Fibroblast of skin of abdomen (primary cell): ENCODE results near the gene CTTNBP2. TPM values are rescaled to one million over a fixed set of nuclear protein-coding genes. Genes with fewer than 3 reads are reported as not detected.

Experiments
- DNase-seq: peaks from one replicate; pipeline ENCODE4 v3.0.0-alpha.2; 2013
- polyA plus RNA-seq, 2 experiments: library from polyadenylated mRNA; unstranded; fragments of 120-200 nt; gene quantifications; one replicate each; pipeline ENCODE4 v1.2.1, GENCODE V29; 2013; ENCODE audit not compliant: insufficient read length in 2 of 2

Gene CTTNBP2
- polyA plus RNA-seq (2013, experiment 1 of 2; ENCODE audit: insufficient read length): 0.36 TPM
- 0.29 TPM for polyA plus RNA-seq (2013, experiment 2 of 2; ENCODE audit: insufficient read length)

GRCh38 chr7:117873310-117874190 is at the start of gene CTTNBP2:
Gene CTTNBP2, minus strand, starts transcription at chr7:117873441. Its CDS starts 26 bp downstream, at chr7:117873415.
- DNase-seq: peak; percentile 44

GRCh38 chr7:117916309-117916708 is 43.1 kb upstream of the CTTNBP2 start:
- DNase-seq: no peak

- DNase-seq: no peak
These were observed 39.2 kb upstream of the CTTNBP2 start for GRCh38 chr7:117912421-117912820.

DNA sequence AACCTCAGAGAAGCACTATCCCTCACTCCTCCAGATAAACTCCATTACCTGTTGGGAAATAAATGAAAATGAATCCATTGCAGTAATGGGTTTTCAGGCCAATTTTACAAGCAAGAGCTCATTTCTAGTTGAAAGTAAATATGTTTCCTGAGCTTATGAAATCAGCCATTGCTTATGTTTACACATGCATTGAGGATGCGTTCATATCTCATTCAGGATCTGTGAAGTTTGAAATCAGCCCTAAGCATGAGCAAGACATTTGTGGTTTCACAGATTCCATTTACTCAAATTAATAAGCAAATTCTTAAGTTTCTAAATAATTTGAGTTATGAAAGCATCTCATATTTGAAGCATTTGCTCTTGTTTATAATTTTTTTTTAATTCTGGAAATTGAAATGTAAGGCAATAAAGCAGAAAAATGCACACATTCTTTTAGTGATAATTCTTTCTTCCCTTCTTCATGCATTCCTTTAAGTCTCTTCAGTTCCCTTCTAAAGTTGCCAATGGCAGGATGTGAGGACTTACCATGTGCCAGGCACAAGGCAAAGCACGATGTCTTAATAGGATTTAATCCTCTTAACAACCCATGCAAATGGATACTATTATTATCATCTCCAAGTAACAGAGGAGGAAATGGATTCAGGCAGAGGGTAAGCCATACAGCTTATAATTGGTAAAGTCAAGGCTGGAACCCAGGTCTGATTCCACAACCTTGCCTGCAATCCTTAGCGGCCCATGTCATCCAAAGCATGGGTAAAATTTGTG is 35.0 kb upstream of the CTTNBP2 start:
- no peak for DNase-seq

DNA sequence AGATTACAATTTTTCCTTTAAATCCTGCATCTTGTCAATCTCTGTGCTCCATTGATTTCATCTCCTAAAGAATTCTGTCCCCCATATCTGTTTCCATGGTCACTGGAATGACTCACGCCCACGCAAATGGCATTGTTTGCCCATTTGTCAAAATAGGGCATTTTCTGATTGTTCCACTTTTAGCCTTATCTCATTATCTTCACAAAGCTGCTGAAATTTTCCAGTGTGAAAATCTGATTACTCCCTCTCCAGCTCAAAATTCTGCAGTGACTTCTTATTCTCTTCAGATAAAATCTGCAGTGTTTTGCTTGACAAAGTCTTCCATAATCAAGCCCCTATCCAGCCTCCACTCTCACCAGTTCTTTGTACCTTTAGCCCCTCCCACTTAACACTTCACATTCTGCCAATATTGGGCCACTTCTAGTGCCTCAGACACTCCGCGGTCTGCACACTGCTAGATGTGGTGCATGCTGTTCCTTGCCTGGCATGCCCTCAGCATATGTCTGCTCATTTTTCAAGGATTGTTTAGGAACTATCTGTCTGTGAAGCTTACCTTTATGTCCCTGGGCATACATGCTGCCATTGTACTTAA is 33.9 kb upstream of the CTTNBP2 start:
- no peak for DNase-seq

DNA sequence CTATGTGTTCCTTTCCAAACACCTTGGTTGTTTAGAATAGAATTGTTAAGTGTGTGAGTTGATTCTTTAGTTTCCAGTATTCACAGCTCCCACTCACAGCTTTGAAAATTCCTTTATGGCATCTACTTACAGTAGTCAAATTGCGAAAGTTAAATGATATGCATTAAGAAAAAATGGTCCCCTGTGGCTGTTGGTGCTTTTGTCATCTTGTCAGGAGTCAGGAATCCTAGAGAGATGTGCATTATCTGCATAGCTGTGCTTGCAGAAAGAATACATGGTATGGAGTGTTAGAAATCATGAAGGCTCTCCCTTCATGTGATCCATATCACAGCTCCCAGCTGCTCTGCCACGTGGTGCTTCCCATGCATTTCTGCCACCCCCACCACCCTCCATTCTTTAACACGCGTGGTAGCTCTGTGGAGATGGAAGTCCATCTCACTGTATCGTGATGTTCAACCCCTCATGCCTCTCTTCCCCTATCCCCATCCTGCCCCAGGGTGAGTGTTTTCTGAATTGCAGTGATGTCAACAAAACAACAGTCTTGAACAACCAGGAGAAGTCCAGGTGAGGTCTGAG is 29.2 kb upstream of the CTTNBP2 start:
- no peak for DNase-seq

GRCh38 chr7:117901089-117901797 is 28.0 kb upstream of the CTTNBP2 start:
- DNase-seq: no peak

DNA sequence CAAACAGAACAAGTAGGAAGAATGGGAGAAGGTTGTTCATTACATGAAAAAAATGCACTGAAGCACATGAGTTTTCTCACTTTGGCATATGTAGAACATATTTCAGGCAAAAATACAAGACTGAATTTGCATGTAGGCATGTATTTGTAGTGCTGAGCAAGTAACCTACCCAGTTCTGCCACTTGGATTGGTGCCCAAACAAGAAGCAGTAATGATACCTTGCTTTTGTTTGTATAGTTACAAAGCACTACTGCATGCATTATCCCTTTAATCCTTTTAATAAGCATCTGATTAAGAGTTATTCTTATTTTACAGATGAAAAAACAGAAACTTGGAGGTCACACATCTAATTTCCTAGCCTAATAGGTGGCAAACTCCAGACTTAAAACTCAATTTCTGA is 23.1 kb upstream of the CTTNBP2 start:
- DNase-seq: no peak

DNA sequence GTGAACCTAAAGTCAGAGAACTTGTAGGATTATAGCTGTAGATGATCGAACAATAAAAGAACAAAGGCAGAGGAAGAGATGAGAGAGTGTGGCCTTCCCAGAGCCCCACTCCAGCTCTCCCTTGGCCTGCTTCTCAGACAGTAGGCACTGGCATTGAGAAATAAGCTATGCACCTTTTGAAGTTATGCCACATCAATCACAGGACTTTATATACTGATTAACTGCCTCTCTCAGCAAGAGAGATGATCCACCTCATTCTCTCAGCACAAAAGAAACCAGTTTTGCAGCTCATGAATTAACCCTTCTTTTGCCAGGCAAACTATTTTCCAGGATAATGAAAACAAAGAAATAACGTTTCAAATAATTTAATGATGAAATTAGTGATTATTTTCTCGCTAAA is 22.0 kb upstream of the CTTNBP2 start:
- DNase-seq: no peak

DNA sequence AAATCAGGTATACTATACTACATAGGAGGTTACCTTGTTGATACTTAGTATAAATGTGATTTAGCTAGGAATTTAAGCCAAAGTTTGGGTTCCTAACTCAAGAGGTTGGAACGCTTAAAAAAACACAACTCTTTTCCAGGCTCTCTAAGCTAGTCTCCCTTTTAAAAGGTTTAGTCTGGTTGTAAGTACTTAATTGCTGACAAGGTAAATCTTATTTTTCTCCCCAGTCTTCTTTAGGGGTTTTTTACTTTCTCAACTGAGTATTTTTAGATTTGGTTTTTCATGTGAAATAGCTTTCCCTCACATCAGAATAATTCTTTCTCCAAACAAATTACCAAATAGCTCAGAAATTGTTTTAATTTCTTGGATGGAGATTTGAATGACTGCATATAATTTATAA is 20.8 kb upstream of the CTTNBP2 start:
- DNase-seq: no peak

DNA sequence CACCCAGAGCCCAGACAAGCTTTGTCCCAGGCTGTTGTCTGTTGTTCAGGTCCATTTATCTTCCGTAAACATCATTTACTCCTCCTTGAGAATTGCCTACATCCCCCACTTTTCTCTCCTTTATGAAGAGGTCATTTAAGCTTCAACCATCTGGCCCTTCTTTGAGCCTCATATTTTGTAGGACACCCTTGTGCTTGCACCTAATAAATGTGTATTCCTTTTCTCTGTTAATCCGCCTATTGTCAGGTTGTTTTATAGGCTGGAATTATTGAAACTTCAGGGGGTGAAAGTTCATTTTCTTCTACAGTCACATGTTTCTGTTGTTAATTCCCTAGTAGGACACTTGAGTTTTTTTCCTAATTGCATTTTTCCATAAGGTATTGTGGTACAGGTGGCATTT is 19.6 kb upstream of the CTTNBP2 start:
- no peak for DNase-seq

DNA sequence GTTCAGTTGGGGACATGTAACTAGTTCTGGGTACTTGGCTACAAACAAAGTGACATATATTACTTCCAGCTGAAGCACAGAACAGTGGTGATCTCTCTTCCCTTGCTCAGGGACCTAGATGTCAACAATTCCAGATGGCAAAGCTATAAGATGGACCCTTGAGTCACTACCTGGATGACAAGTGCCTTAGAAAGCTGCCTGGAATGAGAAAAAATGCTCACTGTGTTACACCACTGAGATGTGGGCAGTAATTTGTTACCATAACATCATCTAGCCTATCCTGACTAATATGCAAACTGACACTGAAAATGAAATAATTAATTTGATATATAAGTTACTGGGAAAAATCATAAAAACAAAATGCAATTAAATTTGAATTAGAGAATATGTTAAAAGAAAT is 16.4 kb upstream of the CTTNBP2 start:
- DNase-seq: no peak

DNA sequence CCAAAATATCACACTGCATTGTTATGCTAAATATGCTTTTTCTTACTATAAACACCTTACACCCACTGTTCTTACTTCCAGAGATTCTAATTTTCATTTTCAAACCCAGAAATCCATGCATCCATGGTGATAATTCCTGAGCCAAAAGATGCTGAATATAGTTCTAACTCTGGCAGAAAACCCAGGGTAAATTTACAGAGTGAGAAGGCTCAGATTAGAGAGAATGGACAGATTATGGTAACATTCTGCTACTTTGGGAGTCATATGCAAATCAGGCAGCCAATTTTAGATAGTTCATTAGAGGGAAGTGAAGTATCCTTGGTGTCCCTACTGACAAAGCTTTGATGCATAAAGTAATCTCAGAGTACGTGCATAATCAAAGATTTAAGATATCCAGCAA is 15.4 kb upstream of the CTTNBP2 start:
- DNase-seq: no peak

DNA sequence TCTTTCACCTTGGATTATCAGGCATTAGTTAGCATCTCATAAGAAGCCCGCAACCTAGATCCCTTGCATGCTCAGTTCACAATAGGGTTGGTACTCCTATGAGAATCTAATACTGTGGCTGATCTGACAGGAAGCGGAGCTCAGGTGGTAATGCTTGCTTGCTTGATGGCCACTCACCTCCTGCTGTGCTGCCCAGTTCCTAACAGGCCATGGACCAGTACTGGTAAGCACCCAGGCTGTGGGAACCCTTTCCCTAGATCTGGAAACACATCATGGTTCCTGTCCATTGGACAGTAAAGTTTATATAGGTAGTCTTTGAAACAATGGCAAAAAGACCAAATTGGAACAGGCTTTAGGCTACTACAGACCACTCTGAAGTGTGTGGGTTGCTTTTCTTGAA is 9.4 kb upstream of the CTTNBP2 start:
- DNase-seq: no peak

- no peak for DNase-seq
These were observed 3.5 kb upstream of the CTTNBP2 start for GRCh38 chr7:117876761-117877160.

DNA sequence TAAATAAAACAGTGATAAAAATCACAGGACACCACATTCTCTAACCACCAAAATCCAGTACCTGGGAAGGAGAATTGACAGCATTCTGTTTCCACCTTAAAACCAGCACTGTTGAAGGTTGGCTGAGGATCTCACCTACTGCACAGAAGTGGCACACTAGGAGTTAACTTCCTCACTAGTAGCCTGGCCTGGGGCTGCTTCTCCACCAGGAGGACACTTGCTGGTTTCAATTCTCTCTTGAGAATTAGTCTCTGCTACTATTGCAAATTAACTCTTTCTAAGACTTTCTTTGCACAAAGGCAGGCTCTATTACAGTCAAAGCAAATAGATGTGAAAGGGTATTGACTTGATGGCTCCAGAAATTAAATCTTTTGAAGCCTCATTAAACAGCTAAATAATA is 2.3 kb upstream of the CTTNBP2 start:
- DNase-seq: no peak

DNA sequence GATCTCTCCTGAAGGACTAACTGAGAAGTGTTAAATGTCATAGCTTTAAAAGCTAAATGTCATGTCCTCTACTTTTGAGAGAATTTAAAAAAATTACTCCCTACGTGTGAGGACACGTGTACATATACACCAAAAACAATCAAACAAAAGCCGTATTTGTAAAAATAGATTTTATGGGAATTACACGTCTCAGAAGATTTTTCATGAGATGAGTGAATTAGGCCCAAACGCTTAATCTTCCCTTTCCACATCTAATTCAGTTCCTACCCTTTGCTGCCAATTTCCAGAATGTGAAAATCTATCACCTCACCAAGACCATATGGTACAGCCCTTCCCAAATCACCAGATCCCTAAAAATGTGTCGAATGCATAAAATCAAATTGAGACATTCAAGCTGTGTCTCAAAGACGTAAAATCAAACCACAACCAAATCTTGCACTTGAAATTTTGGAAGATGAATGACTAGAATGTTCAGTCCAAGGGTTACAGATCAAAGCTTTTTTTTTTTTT is 1.0 kb upstream of the CTTNBP2 start:
- no peak for DNase-seq

DNA sequence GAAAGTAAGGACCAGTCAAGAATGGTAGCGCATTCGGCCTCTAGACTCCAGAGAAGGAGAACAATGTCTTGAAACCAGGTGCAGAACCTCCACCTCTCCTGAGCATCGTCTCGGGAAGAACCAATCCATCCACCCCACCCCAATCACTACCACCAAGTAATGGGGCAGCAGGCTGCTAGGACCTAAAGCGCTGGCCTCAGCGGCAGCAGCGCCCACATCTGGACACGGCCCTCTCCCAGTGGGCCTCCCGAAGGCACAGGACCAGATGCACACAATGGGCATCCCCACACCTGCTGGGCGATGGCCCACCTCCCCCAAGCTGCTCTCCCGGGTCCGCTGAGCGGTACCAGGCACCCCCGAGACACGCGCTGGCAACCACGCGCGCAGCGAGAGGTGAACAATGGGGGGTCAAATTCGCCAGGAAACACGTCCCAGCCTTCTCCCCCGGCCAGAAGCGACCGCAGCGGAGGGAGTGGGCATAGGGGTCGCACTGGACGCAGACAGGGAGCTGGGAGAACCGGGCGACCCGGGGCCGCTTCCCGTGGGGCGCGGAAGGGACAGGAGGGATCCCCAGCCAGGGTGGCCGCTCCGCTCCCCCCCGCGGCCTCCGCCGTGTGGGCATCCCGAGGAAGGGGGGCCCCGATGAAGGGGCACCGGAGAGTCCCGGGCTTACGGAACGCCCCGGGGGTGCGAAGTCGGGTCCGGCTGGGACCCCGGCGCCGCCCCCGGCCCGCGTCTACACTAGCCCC is 506 bp downstream of the CTTNBP2 start:
- no peak for DNase-seq

DNA sequence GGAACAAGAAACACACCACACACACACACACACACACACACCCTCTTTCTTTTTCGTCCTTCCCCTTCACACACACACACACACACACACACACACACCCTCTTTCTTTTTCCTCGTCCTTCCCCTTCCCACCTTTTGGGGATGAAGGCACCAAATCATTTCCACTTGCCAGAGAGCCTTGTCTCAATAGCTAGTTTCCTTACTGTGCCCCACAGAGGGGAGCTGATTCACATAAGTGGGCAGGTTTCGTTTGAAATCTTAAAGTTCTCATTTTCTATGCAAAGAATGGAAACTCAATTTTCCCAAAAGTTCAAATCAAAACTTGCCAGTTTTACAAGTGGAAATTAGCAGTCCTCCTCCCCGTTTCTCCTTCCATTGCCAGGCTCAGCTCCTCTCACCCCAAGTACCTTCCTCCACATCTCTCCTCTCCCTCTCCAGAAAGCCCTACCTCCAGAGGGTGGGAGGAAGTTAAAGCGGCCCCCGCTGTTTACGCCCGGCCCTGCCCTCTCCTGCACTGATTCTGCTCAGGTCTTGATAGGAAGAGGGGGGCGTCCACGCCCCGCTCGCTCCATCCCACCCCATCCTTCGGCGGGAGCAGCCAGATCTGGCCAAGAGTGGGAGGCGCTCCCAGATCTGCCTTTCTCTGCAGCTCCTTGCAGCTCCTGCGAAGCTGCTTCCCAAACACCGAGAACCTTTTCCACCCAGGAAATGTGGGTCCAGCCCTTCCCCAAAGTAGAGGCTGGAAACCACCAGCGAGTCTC is 1.3 kb downstream of the CTTNBP2 start:
- no peak for DNase-seq

- no peak for DNase-seq
These were observed 1.9 kb downstream of the CTTNBP2 start for GRCh38 chr7:117871401-117871777.
